HL-60 (cell line): ENCODE results near the gene ERGIC1.

Experiments
- POLR2AphosphoS5 ChIP-seq: IDR thresholded peaks from 2 replicates; pipeline ENCODE4 v1.6.1; 2012; ENCODE audit warnings: low read depth
- SPI1 ChIP-seq: IDR thresholded peaks from 2 replicates; pipeline ENCODE4 v1.6.1; 2012; ENCODE audit warnings: low read depth, mild to moderate bottlenecking, borderline replicate concordance
- TF ChIP-seq, protein P1 (sequence below): IDR thresholded peaks from one replicate; pipeline ENCODE4 v1.5.1; 2011; ENCODE audit warnings: low read length, control low read depth, inconsistent platforms; ENCODE audit not compliant: insufficient read depth
- TF ChIP-seq, protein P2 (sequence below): IDR thresholded peaks from 2 replicates; pipeline ENCODE4 v1.6.1; 2012; ENCODE audit warnings: low read depth; ENCODE audit not compliant: insufficient replicate concordance

DNA sequence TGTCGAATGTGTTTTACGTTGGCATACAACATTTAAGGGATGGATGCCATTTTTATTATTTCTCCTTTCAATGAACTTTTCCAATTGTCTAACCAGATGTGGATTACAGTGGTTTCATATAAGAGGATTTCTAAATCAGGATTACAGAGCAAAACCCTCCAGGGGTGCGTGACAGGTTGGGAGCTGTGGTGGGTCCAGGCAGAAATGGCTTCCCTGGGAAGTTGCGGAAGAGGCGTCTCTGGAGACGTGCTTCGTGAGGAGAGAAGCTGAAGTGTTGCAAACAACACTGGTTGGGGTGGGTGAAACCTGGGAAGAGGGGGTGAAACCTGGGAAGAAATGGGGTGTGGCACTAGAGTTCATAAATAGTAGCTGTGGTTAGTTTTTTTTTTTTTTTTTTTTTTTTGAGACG, 120.7 kb downstream of the ERGIC1 start:
- TF ChIP-seq, protein P1, sequence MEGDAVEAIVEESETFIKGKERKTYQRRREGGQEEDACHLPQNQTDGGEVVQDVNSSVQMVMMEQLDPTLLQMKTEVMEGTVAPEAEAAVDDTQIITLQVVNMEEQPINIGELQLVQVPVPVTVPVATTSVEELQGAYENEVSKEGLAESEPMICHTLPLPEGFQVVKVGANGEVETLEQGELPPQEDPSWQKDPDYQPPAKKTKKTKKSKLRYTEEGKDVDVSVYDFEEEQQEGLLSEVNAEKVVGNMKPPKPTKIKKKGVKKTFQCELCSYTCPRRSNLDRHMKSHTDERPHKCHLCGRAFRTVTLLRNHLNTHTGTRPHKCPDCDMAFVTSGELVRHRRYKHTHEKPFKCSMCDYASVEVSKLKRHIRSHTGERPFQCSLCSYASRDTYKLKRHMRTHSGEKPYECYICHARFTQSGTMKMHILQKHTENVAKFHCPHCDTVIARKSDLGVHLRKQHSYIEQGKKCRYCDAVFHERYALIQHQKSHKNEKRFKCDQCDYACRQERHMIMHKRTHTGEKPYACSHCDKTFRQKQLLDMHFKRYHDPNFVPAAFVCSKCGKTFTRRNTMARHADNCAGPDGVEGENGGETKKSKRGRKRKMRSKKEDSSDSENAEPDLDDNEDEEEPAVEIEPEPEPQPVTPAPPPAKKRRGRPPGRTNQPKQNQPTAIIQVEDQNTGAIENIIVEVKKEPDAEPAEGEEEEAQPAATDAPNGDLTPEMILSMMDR = no peak
- TF ChIP-seq POLR2AphosphoS5 (no peak), SPI1 (no peak)
- TF ChIP-seq, protein P2, sequence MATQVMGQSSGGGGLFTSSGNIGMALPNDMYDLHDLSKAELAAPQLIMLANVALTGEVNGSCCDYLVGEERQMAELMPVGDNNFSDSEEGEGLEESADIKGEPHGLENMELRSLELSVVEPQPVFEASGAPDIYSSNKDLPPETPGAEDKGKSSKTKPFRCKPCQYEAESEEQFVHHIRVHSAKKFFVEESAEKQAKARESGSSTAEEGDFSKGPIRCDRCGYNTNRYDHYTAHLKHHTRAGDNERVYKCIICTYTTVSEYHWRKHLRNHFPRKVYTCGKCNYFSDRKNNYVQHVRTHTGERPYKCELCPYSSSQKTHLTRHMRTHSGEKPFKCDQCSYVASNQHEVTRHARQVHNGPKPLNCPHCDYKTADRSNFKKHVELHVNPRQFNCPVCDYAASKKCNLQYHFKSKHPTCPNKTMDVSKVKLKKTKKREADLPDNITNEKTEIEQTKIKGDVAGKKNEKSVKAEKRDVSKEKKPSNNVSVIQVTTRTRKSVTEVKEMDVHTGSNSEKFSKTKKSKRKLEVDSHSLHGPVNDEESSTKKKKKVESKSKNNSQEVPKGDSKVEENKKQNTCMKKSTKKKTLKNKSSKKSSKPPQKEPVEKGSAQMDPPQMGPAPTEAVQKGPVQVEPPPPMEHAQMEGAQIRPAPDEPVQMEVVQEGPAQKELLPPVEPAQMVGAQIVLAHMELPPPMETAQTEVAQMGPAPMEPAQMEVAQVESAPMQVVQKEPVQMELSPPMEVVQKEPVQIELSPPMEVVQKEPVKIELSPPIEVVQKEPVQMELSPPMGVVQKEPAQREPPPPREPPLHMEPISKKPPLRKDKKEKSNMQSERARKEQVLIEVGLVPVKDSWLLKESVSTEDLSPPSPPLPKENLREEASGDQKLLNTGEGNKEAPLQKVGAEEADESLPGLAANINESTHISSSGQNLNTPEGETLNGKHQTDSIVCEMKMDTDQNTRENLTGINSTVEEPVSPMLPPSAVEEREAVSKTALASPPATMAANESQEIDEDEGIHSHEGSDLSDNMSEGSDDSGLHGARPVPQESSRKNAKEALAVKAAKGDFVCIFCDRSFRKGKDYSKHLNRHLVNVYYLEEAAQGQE = no peak
